Measurements from ENCODE around the gene SLC25A19.

The SLC25A19 gene

DNA sequence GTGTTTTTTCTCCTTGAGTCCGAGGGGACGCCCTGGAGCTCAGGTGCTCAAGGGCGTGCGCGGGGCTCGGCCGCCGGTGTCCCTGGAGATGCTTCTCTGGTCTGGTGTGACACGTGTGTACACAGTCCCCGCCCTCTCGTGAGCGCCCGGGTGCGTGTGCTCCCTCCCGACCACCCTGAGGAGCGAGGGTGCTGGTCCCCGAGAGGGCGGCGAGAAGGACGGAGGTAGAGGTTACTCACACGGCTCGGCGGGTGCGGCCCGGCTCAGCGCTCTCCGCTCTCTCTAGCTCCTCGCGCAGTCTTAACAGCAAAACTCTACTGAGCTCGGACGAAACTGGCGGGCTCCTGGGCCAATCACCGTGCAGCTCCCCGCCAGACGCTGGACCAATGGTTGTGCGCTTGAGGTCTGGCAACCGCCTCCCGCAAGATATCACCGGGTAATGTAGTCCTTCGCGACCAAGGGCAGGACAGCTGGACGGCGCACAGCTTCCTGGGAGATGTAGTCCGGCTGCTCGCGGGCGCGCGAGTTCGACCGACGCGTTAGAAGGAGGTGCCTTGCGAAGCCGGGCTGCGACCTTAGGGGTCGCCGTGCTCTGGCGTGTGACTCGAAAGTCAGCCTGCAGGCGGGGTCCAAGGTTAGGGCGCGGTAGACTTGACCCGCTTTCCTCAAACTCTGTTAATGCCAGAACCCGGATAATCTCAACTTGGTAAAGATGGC is at the start of gene SLC25A19:
Gene SLC25A19, minus strand, starts transcription at position 319 of the 717 bp plus-strand sequence. CDS start 2,669 bp downstream, outside the sequence.
- peak; percentile 95 for DNase-seq (ENCODE audit: low read depth)

DNA sequence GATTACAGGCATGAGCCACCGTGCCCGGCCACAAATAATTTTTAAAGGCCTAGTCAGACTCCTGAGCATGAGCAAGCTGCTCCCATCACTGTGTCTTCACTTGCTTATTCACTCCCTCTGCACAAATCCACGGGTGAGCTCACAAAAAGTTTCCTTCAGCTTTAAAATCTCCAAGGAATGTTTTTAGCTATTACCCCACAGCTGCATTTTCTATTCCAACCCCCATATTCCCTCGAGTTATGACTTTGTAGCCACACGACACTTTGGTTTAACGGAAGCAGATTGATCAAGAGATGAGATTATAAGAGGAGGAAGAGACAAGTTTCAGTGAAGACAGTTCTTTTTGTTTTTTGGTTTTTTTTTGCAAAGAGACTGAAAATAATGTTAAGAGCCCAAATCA is 49.1 kb upstream of the SLC25A19 start:
- DNase-seq (ENCODE audit: low read depth) = no peak

DNA sequence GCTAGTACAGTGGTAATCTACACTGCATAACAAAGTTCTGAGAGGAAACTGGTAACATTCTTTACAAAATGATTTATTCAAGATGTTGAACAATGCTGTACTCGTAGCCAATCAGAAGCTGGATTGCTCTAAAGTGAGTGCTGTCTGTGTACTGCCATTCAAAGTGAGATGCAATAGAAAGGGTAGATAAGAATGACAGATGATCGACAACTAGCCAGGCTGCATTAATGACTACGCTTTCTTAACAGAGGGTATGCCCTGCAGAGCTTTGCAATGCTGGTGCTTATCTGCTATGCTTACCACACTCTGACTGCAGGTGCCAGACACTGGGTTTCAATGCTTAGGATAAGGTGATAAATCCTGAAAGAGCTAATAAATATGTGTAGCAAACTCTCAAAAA is 46.1 kb upstream of the SLC25A19 start:
- no peak for DNase-seq (ENCODE audit: low read depth)

GRCh38 chr17:75334723-75335122 is 45.5 kb upstream of the SLC25A19 start:
- no peak for DNase-seq (ENCODE audit: low read depth)

GRCh38 chr17:75331671-75332070 is 42.4 kb upstream of the SLC25A19 start:
- DNase-seq (ENCODE audit: low read depth) = no peak

DNA sequence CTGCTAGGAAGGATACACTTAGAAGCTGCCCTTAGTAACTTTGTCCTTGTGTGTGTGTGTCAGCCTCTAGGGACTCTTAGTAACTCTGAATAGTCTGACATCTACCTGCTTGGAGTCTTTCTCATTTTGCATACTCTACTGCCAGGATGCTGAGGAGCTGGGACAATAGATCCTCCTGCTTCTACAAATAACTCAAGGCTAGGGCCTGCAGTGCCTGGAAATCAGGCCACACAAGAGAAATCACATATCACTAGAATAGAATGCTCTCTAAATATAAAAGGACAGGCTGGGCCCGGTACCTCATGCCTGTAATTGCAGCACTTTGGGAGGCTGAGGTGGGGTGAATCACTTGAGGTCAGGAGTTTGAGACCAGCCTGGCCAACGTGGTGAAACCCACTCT is 38.5 kb upstream of the SLC25A19 start:
- no peak for DNase-seq (ENCODE audit: low read depth)

DNA sequence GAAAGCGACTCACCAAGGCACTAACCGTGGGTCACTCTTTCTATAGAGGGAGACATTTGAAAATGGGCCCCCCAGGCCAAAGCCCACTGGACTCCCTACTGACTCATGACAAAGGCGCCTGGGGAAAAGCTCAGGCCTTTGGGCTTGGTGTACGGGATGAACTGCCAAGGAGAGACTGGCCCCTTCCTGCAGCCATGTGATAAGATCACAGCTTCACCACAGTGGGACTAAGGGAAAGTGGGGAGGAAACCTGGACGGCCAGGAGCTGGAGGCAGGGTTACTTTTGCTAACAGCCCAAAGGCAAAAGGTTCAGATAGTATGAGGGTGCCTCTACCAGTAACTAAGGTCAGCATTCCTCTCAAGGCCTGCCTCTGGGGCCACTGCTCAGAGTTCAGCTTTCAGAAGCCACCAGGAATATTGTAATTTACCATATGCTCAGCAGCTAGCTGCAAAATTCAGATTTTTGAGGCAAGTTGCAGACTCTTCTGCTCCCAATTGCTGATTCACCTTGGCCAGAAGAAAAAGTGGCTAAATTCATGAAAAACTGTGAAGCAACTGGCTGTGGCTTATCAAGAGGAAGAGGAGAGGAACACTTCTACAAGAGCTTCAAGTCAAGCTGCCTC is 37.1 kb upstream of the SLC25A19 start:
- no peak for DNase-seq (ENCODE audit: low read depth)

- no peak for DNase-seq (ENCODE audit: low read depth)
Measured at GRCh38 chr17:75325827-75326225, 36.6 kb upstream of the SLC25A19 start.

DNA sequence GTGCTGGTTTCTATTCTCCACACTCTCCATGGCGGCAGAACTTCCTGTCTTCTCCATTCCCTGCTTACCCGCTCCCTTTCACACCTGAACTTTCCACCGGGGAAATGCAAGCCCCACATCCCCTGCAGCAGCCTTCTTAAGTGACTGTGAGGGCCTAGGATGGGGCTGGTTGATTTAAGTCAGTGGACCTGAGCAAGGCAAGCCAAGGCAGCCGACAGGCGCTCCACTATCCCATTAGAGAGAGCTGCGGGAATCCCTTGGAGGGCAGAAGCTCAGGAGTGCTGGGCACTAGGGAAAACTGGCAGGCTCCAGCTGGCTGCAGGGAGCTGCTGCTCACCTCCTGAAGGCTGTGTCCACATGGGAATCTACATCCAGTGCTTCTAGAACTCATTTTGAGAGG is 36.1 kb upstream of the SLC25A19 start:
- no peak for DNase-seq (ENCODE audit: low read depth)

- DNase-seq (ENCODE audit: low read depth) = no peak
Measured at GRCh38 chr17:75321506-75321905, 32.3 kb upstream of the SLC25A19 start.

DNA sequence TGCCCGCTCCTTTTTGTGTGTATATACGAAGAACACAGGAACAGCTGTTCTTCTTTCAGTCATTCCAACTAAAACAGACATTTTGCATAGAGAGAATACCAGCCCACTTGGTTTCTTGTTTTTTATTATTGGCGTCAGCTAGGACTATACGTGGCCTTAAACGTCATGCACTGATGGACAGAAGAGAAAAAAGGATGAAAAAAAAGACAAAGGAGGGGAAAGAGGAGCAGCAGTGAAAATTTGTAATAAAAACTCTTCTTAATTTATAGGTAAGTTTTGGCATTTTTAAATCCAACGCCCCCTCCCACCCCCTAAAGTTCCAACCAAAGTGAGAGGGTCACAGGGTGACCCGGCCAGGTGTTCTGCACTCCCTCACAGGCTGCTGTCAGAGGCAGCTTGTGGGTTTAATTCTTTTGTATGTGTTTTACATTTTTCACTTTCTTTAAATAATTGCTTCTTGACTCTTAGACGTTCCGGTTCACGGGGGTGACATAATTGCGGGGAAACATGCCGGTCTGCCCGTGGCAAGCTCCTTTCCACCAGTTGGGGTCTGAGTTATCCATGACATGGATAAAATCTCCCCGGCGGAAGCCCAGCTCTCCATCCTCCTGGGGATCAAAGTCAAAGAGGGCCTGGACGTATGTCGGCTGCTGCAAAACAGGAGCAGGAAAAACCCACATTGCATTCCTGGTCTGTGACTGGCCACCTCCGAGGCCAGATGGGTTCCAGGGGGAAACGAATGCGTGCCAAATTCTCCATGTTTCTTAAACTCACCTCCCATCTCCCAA is 30.9 kb upstream of the SLC25A19 start:
- DNase-seq (ENCODE audit: low read depth) = peak; percentile 67

GRCh38 chr17:75318615-75319222 is 29.5 kb upstream of the SLC25A19 start:
- no peak for DNase-seq (ENCODE audit: low read depth)

DNA sequence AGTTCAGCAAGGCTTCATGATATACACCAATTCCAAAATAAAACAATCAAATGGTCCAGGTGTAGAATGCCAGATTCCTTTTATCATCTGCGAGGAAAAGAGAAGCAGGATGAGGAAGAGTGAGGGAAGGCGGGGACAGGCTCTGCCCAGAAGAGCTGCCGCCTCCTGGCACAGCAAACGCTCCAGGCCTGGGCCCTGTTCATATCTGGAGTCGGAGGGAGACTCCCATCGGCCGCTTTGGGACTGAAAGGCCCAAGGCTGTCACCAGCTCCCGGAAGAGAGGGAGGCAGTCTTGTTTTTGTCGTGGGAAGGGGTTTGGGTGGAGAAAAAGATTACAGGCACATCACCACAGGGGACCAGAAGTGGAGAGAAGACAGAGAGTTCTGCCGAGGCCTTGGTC is 29.0 kb upstream of the SLC25A19 start:
- no peak for DNase-seq (ENCODE audit: low read depth)

DNA sequence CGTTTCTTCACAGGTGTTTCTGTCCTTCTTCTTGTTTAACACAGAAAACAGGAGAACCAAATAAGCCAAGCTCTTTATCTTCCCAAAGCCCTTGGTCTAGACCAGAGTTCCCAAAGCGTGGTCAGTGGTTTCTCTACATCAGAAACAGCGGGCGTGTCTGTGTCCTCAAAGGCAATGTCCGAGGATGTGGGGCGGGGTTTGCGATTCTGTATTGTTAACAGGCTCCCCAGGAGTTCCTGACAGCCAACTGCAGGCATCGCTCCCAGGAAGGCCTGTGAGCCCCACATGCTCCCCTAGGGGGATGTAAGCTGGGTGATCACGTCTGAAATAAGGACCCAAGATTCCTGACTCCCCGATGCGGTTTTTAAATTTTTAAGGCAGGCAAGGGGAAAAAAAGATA is 28.4 kb upstream of the SLC25A19 start:
- no peak for DNase-seq (ENCODE audit: low read depth)

GRCh38 chr17:75316253-75316652 is 27.0 kb upstream of the SLC25A19 start:
- DNase-seq (ENCODE audit: low read depth) = no peak

- no peak for DNase-seq (ENCODE audit: low read depth)
Measured at GRCh38 chr17:75315541-75316243, 26.5 kb upstream of the SLC25A19 start.

DNA sequence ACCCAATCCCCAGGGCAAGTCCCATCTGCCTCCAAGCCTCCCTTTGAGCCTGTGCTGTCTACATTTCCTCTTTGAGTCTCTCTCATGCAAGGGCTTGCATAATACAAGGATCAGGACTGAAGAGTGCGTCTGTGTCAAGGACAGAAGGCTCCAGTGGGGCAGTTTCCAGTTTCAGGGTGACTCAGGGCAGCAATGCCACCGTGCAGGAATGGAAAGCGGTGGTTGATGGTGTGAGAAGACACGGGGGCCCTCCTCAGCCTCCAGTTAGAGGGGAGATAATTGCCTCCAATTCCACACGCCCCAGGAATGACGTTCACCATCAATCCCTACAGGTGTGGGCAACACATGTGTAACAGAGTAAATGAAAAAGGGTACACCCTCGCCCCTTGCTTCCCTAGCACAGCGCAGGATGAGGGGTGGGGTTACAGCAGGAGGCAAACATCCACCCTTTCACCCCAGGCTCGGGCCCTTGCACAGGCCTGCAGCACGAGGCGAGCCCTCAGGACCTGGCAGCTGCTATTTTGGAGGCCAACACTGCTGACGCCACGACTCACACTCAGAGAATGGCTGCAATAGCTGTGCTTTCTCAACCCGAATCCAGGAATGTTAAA is 24.8 kb upstream of the SLC25A19 start:
- no peak for DNase-seq (ENCODE audit: low read depth)

DNA sequence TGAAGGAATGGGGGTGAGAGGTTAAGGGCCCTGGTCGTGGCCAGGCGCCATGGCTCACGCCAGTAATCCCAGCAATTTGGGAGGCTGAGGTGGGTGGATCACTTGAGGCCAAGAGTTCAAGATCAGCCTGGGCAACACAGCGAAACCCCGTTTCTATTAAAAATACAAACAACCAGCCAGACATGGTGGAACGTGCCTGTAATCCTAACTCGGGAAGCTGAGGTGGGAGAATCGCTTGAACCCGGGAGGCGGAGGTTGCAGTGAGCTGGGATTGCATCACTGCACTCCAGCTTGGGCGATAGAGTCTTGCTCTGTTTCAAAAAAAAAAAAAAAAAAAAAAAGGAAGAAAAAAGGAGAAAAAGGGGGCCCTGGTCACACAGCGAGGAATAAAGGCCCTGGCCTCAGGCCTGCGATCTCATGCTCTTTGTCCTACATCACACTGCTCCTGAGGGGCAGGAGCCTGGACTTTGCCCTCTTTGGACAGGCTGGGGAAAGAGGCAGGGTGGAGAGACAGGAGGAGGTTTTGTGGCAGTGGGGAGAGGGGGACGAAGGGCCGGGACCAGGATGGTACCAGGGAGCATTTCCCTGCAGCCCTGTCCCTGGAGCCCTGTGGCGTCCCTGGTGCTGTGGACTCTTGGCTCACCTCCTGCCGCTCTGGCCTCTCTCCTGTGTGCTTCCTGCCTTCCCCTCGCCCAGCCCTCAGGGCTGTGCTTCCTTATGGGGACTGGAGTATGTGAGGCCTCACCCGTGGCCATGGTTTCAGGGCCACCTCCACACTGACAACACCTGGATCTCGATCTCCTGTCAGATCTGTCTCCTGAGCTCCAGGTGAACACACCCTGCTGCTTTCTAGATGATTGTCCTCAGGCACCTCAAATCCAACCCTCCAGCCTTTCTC is 19.7 kb upstream of the SLC25A19 start:
- DNase-seq (ENCODE audit: low read depth) = no peak

DNA sequence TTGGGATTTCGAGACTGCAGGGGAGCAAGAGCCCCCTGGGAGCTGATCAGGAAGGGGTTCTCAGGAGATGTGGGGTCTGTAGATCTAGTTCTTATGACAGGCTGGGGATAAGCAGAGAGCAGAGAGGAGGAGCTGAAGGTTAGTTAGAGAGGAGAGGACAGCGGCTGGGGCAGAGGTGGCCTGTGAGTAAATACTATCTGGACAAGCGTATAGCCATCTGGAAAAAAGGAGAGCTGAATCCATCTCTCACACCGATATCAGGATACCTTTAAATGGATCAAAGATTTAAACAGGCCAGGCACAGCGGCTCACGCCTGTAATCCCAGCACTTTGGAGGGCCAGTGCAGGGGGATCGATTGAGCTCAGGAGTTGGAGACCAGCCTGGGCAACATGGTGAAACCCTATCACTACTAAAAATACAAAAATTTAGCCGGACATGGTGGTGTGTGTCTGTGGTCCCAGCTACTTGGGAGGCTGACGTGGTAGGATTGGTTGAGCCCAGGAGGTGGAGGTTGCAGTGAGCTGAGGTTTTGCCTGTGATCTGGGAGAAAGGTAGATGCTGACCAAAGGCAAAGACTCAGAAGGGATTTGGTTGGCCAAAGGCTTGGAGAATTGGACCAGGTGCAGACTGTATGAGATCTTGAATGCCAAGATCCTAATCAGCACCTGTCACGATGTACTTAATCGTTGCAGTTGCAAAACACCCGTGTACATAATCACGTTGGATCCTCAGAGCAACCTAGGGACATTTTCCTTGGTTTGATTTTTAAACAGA is 18.9 kb upstream of the SLC25A19 start:
- DNase-seq (ENCODE audit: low read depth) = no peak

Measured in non-pigmented ciliary epithelial cell (primary cell).